22Rv1 (cell line): ENCODE measurements around the gene EVC.

Source experiments
- H3K27ac ChIP-seq: fragments of 450-650 bp; 2 replicates; pipeline ENCODE4 v1.5.1; 2017
- ZFX ChIP-seq: fragments of 450-650 bp; IDR thresholded peaks from 2 replicates; pipeline ENCODE4 v1.6.1; 2017; ENCODE audit warnings: antibody characterized with exemption, borderline replicate concordance
- TF ChIP-seq, protein P1 (sequence below): fragments of 450-650 bp; IDR thresholded peaks from 2 replicates; pipeline ENCODE4 v1.5.1; 2017; ENCODE audit warnings: mild to moderate bottlenecking

EVC gene

DNA sequence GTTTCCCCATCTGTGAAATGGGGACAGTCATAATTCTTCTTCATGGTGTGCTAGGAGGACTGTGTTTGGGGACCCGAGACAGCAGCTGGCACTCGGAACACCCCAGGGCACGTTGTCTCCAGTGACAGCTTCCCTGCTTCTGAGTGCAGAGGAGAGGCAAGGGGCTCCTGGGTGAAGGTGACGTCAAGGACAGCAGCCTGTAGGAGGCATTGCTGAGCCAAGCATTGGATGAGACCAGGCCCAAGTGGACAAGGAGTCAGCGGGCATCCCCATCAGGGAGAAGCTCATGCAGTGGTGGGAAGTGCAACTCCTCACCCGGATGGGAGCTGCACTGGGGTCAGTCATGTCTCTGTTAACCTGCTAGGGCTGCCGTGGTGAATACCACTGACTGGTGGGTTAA is 46.1 kb downstream of the EVC start:
- TF ChIP-seq, protein P1, sequence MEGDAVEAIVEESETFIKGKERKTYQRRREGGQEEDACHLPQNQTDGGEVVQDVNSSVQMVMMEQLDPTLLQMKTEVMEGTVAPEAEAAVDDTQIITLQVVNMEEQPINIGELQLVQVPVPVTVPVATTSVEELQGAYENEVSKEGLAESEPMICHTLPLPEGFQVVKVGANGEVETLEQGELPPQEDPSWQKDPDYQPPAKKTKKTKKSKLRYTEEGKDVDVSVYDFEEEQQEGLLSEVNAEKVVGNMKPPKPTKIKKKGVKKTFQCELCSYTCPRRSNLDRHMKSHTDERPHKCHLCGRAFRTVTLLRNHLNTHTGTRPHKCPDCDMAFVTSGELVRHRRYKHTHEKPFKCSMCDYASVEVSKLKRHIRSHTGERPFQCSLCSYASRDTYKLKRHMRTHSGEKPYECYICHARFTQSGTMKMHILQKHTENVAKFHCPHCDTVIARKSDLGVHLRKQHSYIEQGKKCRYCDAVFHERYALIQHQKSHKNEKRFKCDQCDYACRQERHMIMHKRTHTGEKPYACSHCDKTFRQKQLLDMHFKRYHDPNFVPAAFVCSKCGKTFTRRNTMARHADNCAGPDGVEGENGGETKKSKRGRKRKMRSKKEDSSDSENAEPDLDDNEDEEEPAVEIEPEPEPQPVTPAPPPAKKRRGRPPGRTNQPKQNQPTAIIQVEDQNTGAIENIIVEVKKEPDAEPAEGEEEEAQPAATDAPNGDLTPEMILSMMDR = no peak
- TF ChIP-seq ZFX = no peak
- H3K27ac ChIP-seq = no peak overlapping the region

DNA sequence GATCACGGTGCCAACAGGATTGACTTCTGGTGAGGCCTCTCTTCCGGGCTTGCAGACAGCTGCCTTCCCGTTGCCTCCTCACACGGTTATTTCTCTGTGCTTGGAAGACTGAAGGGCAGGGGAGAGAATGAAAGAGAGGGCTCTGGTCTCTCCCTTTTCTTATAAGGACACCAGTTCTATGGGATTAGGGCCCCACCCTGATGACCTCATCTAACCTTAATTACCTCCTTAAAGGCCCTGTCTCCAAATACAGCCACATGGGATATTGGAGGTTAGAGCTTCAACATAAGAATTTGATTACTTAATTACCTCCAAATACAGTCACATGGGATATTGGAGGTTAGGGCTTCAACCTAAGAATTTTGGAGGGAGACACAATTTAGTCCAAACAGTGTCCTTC is 46.5 kb downstream of the EVC start:
- H3K27ac ChIP-seq = no peak overlapping the region
- TF ChIP-seq, protein P1 = no peak
- TF ChIP-seq ZFX = no peak

DNA sequence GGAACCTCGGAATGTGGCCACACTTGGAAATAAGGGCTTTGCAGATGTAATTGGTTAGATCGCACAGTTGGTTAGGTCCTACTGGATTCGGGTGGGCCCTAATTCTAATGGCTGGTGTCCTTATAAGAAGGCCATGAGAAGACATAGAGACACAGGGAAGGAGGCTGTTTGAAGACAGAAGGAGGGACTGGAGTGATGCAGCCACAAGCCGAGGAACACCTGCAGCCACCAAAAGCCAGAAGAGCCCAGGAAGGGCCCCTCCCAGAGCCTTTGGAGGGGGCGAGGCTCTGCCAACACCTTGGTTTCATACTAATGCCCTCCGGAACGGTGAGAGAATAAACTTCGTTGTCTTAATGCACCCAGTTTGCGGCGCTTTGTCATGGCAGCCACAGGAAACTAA is 47.0 kb downstream of the EVC start:
- no peak overlapping the region for H3K27ac ChIP-seq
- TF ChIP-seq, protein P1 = no peak
- TF ChIP-seq ZFX = no peak

DNA sequence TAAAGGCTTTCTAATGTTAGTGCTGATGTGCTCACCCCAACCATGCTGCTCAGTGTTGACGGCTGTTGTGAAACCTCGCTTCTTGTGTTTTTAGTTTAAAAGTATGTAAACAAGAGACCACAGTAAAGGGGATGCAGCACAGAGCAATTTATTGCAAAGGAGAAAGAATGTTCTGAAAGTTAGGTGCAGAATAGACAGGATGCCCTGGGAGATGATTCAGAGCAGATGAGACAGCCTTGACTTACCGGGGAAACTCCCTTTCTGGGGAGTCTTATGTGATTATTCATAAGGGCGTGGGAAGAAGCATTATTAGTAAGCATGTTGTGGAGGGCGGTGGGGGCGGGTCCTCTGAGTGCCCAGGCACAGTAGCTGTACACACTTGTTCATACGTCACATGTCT is 47.7 kb downstream of the EVC start:
- TF ChIP-seq ZFX = no peak
- TF ChIP-seq, protein P1 = no peak
- no peak overlapping the region for H3K27ac ChIP-seq

DNA sequence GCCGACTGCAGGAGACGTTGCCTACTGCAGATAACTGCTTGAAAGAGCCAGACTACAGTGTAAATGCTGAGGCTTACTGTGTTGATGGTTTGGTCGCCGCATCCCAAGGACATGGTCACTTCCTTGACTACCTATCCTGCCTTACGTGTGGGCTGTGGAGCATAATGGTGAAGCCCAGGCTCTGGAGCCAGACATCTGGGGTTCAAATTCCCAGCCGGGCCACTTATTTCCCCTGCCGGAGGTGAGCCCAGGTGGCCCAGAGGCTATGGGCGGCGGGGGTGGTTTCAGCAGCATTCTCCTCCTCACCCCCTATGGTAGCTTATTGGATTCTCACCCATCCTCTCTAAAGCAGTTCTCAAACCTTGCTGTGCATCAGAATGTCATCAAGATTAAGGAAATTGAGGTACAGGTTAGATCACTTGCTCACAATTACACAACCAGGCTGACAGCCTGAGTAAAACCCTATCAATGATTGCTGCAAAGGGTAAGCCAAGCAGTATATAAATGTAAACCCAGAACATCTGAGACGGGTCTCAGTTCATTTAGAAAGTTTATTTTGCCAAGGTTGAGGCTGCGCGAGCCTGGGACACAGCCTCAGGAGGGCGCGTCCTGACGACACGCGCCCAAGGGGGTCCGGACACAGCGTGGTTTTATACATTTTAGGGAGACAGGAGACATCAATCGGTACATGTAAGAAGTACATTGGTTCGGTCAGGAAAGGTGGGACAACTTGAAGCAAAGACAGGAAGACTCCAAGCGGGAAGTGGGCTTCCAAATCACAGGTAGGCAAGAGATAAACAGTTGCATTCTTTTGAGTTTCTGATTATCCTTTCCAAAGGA is 48.5 kb downstream of the EVC start:
- no peak overlapping the region for H3K27ac ChIP-seq
- TF ChIP-seq ZFX = no peak
- TF ChIP-seq, protein P1 = no peak

DNA sequence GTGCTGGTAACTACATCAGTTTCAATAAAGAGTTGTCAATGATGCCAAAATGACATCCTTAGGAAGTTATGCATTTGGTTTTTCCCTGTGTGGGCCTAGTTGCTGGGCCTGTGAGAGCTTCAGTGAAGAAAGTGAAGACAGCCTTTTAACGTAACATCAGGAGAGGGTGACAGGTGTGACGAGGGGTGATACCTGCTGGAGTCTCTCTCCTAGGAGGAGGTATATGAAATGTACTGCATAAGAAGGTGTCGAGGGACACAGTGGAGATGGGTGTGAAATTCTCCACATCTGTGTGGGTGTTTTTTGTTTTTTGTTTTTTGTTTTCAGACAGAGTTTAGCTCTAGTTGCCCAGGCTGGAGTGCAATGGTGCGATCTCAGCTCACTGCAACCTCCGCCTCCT is 49.2 kb downstream of the EVC start:
- H3K27ac ChIP-seq = no peak overlapping the region
- no peak for TF ChIP-seq ZFX
- TF ChIP-seq, protein P1 = no peak

DNA sequence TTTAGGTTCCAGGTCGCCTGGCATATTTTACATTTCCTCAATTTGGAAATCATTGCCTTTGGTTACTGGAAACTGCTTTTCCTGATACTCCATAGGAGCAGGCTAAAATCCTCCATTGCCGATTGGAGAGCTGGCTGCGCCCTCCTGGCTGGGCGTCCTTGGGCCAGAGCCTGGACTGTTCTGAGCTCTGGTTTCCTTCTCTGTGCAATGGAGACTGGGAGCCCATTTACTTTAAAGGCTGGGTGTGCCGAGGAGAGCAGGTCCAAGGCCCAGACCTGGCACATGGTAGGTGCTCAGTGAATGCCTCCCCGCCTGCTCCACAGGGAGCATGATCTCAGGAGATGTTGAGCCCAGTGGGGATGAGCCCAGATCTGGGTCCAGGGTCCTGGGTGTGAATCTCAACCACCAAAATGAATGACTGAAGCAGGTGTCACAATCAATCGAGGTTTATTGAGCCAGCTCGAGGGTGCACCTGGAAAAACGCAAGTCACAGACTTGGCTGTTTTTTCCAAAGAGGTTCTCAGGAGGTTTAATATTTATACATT is 50.0 kb downstream of the EVC start:
- TF ChIP-seq, protein P1 = no peak
- no peak for TF ChIP-seq ZFX
- H3K27ac ChIP-seq = no peak overlapping the region
